GM06990 (cell line): ENCODE measurements around the gene ANKRD63.

ENCODE experiments used
- DNase-seq: peaks from one replicate; pipeline ENCODE4 v3.0.0-alpha.2; 2011; ENCODE audit not compliant: insufficient read length; ENCODE audit errors: extremely low read depth
- H3K27me3 ChIP-seq: replicated peaks from 2 replicates; pipeline ENCODE4 v1.6.0; 2011; ENCODE audit warnings: low read length; ENCODE audit not compliant: control insufficient read depth, insufficient read depth
- H3K36me3 ChIP-seq: 2 replicates; pipeline ENCODE4 v1.5.1; 2011; ENCODE audit warnings: low read length; ENCODE audit not compliant: control insufficient read depth, insufficient read depth
- H3K4me3 ChIP-seq: replicated peaks from 2 replicates; pipeline ENCODE4 v1.5.1; 2011; ENCODE audit warnings: low read depth, mild to moderate bottlenecking, control low read depth, low read length
- TF ChIP-seq, protein P1 (sequence below): IDR thresholded peaks from 2 replicates; pipeline ENCODE4 v1.5.1; 2011; ENCODE audit warnings: low read length, control low read depth, mild to moderate bottlenecking, inconsistent platforms; ENCODE audit not compliant: insufficient read depth, poor library complexity, severe bottlenecking

Gene ANKRD63

DNA sequence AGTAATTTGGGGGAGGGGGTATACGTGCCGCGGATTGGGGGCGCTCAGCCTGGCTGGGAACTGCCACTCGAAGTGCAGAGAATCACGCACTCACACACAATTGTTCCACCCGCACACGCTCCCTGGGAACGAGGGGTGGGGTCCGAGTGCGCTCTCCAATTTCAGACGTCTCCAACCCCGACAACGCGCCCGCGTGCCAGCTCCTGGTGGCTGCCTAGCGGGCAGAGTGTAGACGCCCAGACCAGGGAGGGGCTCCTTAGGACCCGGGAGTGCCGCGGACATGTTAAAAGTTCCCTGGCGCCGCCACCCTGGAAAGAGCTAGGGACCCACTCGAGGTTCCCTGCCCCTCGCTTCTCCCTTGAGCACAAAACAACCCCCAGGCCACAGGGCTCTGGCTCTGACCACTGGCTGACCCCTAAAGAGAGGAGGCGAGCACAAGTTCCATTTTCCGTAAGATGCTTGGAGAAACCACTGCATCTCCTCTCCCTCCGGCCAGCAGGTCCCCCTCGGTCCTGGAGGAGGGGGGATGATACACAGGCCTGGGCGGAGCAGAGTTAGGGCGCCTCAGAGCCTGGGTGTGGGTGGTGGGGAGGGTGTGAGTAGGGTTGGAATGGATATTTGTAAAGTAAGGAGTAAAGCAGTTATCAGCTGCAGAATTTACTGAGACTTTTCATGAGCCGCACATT, 894 bp upstream of the ANKRD63 start:
- H3K27me3 ChIP-seq: no peaks in the 10 kb centered on the region; the same call in none of the 2 replicates
- TF ChIP-seq, protein P1, sequence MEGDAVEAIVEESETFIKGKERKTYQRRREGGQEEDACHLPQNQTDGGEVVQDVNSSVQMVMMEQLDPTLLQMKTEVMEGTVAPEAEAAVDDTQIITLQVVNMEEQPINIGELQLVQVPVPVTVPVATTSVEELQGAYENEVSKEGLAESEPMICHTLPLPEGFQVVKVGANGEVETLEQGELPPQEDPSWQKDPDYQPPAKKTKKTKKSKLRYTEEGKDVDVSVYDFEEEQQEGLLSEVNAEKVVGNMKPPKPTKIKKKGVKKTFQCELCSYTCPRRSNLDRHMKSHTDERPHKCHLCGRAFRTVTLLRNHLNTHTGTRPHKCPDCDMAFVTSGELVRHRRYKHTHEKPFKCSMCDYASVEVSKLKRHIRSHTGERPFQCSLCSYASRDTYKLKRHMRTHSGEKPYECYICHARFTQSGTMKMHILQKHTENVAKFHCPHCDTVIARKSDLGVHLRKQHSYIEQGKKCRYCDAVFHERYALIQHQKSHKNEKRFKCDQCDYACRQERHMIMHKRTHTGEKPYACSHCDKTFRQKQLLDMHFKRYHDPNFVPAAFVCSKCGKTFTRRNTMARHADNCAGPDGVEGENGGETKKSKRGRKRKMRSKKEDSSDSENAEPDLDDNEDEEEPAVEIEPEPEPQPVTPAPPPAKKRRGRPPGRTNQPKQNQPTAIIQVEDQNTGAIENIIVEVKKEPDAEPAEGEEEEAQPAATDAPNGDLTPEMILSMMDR: no peak
- H3K4me3 ChIP-seq: no peak overlapping the region
- H3K36me3 ChIP-seq: no peaks in the 10 kb centered on the region
- DNase-seq: no peak

DNA sequence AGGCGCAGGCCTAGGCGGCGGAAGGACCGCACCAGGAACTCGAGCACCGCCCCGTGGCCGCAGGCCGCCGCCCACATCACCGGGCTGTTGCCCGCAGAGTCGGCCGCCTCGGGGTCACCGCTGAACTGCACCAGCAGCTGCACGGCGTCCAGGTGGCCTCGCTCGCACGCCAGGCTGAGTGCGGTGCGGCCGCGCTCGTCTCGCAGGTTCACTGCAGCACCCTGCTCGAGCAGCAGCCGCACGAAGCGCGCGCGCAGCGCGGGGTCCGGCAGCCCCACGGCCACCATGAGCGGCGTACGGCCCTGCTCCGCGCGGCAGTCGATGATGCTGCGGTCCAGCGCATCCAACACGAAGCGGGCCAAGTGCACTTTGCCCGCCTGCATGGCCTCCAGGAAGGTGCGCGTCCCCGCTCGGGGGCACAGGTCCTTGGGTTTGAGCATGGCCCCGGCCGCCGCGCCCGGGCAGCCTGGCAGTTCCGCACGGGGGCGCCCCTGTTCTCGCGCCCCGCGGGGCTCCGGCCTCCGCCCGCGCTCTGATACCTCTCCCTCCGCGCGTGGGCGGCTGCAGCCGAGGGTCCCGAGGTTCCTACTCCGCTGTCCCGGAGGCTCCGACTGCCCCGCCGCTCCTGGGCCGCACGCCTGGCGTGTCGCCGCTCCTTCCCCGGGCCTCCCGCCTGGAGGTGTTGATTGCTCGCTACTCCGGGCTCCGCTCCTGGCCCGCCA, 556 bp downstream of the ANKRD63 start:
- TF ChIP-seq, protein P1: peak; percentile 32
- H3K4me3 ChIP-seq: peak overlapping the region; percentile 57
- DNase-seq: peak; percentile 63

DNA sequence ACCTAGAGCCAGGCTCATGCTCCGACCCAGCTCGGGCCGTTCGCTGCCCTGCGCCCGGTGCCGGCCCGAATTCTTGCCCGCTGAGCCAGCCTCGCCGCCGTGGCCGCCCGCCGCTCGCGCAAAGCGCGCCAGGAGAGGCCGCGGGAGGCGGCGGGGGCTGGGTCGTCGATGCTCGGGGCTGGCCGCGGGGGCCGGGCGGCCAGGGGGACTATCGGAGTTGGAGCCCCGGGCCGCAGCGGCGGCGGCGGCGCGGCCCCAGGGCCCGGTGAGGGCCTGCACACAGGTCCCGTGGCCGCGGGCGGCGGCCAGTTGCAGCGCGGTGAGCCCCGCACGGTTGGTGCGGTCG, 1.1 kb downstream of the ANKRD63 start:
- H3K27me3 ChIP-seq: no peaks in the 10 kb centered on the region; the same call in none of the 2 replicates

More for the DNA sequence above, 556 bp downstream of the ANKRD63 start:
- H3K27me3 ChIP-seq: no peaks in the 10 kb centered on the region; the same call in none of the 2 replicates
- no peaks in the 10 kb centered on the region for H3K36me3 ChIP-seq

DNA sequence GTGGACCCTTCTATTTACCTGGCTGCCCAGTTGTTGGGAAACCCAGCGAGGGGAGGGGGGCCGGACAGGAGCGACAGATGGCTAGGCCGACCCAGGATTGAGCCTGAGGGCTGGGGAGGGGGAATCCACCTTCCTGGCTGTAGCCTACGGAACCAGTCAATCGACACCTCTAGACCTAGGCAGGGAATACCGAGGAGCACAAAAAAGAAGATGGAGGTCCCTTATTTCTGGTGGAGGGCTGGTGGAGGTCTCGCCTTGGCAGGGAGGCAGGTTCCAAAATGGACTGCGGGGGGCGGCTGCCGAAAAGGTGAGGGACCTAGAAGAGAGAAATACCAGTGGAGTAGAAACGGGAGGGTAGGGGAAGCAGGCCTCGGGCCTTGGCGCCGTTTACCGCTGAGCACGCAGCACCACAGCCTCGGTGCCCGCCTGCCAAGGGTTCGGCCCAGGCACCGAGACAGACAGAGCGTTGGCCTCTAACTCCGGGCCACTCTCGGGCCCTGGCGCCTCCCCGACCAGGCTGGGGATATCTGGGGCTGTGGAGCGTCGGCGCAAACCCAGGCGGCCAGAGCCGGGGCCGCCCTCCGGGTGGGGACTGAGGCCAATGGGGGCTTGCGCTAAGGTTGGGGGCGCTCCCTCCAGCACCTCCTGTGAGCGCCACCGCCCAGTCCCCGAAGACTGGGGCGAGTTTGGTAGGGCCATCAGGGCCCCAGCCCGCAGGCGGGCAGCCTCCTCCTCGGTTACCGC, 1.6 kb downstream of the ANKRD63 start:
- TF ChIP-seq, protein P1: no peak
- no peaks in the 10 kb centered on the region; the same call in none of the 2 replicates for H3K27me3 ChIP-seq
- DNase-seq: no peak
- H3K4me3 ChIP-seq: no peak overlapping the region
- H3K36me3 ChIP-seq: no peaks in the 10 kb centered on the region

More for the DNA sequence above, 1.1 kb downstream of the ANKRD63 start:
- TF ChIP-seq, protein P1: no peak
- H3K4me3 ChIP-seq: peak overlapping the region; percentile 57
- H3K36me3 ChIP-seq: no peaks in the 10 kb centered on the region
- no peak for DNase-seq

DNA sequence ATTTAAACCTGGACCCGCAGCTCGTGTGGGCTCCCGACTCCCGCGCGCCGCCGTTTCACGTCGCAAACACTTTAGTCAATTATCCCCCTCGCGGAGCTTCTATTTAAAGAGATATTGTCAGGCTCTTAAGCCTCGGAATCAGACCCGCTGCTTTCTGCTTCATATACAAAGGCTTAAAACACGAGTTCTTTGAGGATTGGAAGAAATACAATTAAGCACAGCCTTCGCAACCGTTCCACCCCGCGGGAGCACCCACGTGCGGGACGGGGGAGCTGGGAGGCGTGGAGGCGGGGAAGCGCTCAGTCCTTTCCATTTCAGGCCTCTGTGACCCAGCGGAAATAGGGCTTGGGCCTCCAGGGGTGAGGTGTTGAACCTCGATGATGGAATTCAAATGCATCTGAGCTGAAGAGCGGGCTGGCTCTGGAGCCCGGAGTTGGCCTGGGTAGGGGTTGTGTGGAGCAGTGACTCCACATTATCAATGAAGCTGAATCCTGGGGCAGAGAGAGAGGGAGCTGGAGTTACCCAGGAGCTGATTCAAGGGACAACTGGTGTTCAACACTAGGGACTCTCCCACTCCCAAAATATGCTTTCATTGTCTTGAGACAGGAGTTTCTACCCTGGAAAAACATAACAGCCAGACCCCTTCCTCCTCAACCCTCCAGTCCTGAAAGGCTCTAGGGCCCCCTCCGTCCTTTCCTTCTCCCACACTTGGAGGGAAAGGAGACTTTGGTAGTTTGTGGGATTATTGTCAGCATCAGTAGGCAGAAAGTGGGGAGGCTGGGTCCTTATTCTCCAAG, 2.4 kb downstream of the ANKRD63 start:
- DNase-seq: no peak
- H3K4me3 ChIP-seq: no peak overlapping the region

More for the DNA sequence above, 2.4 kb downstream of the ANKRD63 start:
- H3K27me3 ChIP-seq: no peaks in the 10 kb centered on the region; the same call in none of the 2 replicates
- no peaks in the 10 kb centered on the region for H3K36me3 ChIP-seq
- TF ChIP-seq, protein P1: no peak
